OCI-M2 (cell line): ENCODE data around the gene KHDRBS1.
"Not testable (repeated sequence)": the region's sequence is repeated elsewhere in the genome, so short reads cannot be mapped to it uniquely, and the experiment has no call there.

Source experiments
- DNase-seq: peaks from one replicate; lab custom pipeline; 2025; ENCODE audit not compliant: unreplicated experiment; lab: John Stamatoyannopoulos, UW

Gene KHDRBS1, protein sequence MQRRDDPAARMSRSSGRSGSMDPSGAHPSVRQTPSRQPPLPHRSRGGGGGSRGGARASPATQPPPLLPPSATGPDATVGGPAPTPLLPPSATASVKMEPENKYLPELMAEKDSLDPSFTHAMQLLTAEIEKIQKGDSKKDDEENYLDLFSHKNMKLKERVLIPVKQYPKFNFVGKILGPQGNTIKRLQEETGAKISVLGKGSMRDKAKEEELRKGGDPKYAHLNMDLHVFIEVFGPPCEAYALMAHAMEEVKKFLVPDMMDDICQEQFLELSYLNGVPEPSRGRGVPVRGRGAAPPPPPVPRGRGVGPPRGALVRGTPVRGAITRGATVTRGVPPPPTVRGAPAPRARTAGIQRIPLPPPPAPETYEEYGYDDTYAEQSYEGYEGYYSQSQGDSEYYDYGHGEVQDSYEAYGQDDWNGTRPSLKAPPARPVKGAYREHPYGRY

DNA sequence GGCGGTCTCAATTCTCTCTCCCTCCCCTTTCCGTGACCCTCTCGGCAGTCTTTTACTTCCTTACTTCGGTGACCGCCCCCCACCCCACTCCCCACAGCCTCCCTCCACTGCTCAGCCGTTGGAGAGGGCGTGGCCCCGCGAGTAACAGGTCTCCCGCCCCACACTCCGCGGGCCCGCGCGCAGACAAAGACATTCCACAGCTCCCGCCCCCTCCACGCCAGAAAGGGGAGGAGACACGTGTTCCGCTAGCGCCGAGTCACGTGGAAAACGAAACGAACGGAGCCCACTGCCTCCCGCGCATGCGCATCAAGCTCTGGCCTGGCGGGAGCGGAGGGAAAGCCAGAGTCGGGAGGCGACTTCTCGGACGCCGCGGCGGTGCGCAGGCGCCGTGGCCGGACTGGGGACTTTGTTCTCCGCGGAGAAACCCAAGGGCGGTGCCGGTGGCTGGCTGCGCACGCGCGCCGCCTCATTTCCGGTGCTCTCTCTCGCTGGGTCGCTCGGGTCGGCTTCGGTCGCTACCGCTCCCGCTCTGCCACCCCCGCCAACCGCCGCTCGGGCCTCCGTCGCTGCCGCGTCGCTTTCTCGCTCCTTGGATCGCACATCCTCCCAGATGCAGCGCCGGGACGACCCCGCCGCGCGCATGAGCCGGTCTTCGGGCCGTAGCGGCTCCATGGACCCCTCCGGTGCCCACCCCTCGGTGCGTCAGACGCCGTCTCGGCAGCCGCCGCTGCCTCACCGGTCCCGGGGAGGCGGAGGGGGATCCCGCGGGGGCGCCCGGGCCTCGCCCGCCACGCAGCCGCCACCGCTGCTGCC lies at the start of gene KHDRBS1:
Gene KHDRBS1, plus strand, starts transcription at position 483 of the 813 bp plus-strand sequence. Its CDS starts 128 bp downstream, at position 611.
- DNase-seq, result peak; percentile 77

- no peak for DNase-seq
Measured at GRCh38 chr1:31970873-31971272, 42.8 kb upstream of the KHDRBS1 start.

DNA sequence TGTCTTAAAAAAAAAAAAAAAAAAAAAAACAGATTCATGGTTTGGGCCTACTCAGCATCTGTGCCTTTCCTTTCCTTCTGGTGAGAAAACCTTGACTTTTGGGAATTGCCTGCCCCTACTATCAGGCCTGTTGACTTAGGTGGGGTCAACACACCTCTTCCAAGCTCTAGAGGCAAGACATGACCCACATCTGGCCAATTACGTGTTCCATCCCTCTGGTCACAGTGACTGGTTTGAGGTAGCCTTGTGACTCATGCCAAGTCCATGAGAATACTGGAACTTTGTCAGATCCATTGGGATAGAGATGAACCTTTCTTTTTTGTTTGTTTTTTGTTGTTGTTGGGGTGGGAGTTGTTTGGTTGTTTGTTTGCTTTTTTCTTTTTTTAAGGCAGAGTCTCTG lies 37.3 kb upstream of the KHDRBS1 start:
- DNase-seq, result no peak

GRCh38 chr1:31977385-31978131 lies 36.1 kb upstream of the KHDRBS1 start:
- no peak for DNase-seq

DNA sequence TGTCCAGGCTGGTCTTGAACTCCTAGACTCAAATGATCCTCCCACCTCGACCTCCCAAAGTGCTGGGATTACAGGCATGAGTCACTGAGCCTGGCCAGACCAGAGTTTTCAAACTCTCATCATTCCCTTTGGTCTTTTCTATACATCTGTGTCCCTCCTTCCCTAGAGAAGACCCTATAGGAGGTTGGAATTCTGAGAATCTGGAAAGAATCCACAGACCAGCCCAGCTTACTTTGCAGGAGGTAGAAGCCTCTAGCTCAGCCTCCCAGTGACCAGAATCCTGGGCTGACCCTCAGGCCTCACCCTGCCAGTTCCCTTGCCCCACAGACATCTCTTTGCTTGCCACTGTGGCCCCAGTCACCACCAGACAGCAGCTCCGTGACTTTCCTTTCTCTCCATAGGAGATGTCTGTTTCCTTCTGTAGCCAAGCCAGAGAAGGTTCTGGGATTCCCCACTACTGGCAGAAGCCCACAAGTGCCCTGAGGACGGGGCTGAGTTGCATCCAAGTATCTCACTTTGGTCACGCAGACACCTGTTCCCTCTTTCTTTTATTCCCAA lies 34.7 kb upstream of the KHDRBS1 start:
- no peak for DNase-seq

DNA sequence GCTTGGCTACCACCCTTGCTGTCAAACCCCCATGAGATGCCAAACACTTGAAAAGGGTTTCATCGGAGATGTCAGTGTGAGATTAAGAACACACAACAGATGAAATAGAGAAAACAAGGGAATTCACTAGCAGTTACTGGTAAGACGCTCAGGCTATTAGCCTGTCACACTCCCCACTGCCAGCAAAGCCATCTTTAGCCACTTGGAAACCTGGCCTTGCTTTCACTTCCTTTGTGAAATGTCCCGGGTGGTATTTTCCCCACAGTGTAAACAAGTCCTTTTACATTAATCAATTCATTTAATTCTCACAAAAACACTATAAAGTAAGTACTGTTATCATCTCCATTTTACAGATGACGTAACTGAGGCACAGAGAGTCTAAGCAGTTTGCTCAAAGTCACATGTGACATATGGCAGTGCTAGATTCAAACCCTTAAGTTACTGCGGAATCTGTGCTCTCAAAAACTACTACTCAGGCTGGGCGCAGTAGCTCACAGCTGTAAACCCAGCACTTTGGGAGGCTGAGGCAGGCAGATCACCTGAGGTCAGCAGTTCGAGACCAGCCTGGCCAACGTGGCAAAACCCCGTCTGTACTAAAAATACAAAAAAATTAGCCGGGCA lies 32.7 kb upstream of the KHDRBS1 start:
- no peak for DNase-seq

DNA sequence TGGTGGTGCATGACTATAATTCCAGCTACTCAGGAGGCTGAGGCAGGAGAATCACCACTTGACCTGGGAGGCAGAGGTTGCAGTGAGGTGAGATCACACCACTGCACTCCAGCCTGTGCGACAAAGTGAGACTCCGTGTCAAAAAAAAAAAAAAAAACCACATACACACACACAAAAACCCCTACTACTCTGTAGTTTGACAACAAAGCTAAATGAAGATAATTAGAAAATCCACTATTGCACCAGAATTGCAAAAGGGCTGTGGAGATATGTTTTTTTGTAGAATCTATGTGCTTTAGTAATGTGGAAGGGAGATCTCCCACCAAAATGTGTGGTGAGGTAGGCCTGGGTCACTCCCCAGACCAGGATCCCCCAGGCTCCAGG lies 32.2 kb upstream of the KHDRBS1 start:
- no peak for DNase-seq

DNA sequence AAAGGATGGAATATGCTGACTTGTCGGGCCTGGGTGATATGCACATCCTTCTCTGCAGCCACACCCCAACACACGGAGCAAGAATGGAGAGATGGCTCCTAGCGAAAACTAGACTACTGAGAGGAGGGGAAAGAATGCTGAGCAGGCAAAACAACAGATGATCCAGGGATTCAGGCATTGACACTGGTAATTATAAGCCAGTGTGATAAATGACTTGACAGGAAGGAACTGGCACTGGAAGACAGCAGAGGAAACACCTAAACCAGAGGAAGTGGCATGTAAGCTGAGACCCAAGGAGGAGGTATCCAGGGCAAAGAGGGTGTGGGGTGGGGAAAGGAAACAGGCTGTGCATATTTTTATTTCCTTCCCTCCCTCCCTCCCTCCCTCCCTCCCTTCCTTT lies 31.7 kb upstream of the KHDRBS1 start:
- DNase-seq, result no peak

GRCh38 chr1:31984419-31985347 lies 29.0 kb upstream of the KHDRBS1 start:
- no peak for DNase-seq

GRCh38 chr1:31985430-31985829 lies 28.2 kb upstream of the KHDRBS1 start:
- DNase-seq, result no peak

DNA sequence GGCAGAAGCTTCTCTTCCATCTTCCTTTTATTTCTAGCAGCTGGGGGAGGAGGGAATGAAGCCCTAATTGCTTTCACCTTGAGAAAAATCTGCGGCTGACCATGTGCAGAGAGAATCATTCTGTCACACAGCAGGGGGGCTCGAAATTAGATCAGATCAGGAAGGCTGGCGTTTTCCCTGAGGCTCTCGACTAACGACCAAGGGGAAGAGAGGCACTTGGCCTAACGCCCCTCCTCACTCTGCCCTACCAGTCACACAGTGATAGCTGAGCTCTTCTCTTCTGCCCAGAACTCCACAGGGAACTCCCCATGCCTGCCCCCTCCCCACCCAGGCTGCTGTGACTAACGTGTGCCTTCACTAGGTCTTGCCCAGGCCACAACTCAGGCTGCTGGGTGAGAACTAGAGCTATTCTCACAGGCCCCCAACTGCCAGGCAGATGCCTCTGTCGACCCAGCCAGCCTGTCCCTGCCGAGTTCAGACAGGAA lies 26.5 kb upstream of the KHDRBS1 start:
- DNase-seq, result no peak

GRCh38 chr1:31989964-31990363 lies 23.7 kb upstream of the KHDRBS1 start:
- no peak for DNase-seq

- no peak for DNase-seq
Measured at GRCh38 chr1:31991182-31991581, 22.5 kb upstream of the KHDRBS1 start.

DNA sequence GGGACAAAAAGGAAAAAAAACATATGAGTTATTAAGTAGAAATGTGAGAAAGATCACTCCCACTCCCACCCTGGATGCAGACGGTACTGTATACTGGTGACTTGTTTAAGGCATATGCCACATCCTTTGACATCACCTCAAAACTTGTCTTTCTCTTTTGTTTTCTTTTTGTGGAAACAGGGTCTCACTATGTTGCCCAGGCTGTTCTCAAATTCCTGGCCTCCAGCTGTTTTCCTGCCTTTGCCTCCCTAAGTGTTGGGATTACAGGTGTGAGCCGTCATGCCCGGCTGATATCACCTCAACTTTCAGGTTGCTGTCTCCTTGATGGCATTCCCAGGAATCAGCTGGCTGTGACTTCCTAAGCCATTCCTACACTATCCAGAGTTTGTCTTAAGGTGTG lies 18.4 kb upstream of the KHDRBS1 start:
- DNase-seq, result no peak

- DNase-seq, result not testable (repeated sequence)
Measured at GRCh38 chr1:31996121-31996520, 17.5 kb upstream of the KHDRBS1 start.

- no peak for DNase-seq
Measured at GRCh38 chr1:32001863-32002262, 11.8 kb upstream of the KHDRBS1 start.

GRCh38 chr1:32002285-32002684 lies 11.4 kb upstream of the KHDRBS1 start:
- not testable (repeated sequence) for DNase-seq

DNA sequence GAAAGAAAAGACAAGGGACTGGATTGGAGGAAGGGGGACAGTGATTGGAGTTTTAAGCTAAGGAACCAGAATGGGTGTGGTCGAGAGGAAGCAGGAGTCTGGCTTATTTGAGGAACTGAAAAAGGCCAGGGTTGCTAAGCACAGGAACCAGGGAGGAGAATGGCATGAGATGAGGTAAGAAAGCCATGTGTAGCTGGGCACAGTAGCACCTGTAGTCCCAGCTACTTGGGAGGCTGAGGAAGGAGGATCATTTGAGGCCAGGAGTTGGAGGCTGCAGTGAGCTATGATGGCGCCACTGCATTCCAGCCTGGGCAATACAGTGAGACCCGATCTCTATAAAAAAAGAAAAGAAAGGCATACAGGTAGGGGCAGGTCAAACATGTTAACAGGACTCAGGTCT lies 8.1 kb upstream of the KHDRBS1 start:
- DNase-seq, result no peak

DNA sequence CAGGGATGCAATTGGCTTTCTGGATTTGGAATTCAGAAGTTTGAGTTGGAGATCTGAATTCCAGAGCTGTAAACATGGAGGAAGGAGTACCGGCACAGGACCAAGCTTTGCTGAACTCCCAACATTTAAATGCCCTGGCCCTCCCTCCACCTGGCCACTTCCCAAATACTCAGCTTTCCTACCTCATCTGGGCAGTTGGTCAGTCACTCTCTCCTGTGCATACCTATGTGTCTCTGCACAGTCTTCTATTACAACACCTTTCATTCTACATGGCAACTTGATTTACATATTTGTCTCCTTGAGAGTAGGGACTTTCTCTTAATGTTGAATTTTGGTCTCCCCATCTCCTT lies 6.1 kb upstream of the KHDRBS1 start:
- no peak for DNase-seq

- no peak for DNase-seq
Measured at GRCh38 chr1:32010246-32010645, 3.4 kb upstream of the KHDRBS1 start.
